PC-3 (cell line): ENCODE measurements around the gene OSBPL2. TPM values are rescaled to one million over a fixed set of nuclear protein-coding genes. Genes with fewer than 3 reads are reported as not detected.

Source experiments
- ATAC-seq: fragments of 200-7000 bp; cut with Tn5 transposase; 2 replicates; pipeline ENCODE4 v1.9.1; 2020; ENCODE audit warnings: mild to moderate bottlenecking, moderate library complexity
- BruUV-seq: library from RNA; stranded (reverse); fragments of 400-500 nt; replicated peaks from 2 replicates; lab custom pipeline; 2021; lab: Mats Ljungman, UMichigan
- CTCF ChIA-PET: fragments of 300-600 bp; sonication (Branson Sonifier 250); formaldehyde crosslinking; loops from one replicate; lab custom pipeline; 2022; ENCODE audit warnings: antibody characterized with exemption; lab: Charles Lee
- POLR2A ChIA-PET: fragments of 300-600 bp; sonication (Branson Sonifier 250); formaldehyde crosslinking; loops from one replicate; lab custom pipeline; 2022; ENCODE audit warnings: antibody characterized with exemption; ENCODE audit not compliant: unreplicated experiment; lab: Charles Lee
- DNase-seq: peaks from one replicate; pipeline ENCODE4 v3.0.0-alpha.2; 2015
- H2AFZ ChIP-seq: fragments of 300-600 bp; sonication (generic); 2 replicates; pipeline ENCODE4 v1.6.0; 2016; ENCODE audit warnings: antibody characterized with exemption, low read length
- H3F3A ChIP-seq: fragments of 300-600 bp; sonication (generic); one replicate; pipeline ENCODE4 v1.6.0; 2017; ENCODE audit warnings: antibody characterized with exemption, low read length, control low read depth, mild to moderate bottlenecking; ENCODE audit not compliant: unreplicated experiment
- H3K27ac ChIP-seq: fragments of 300-600 bp; sonication (generic); 2 replicates; pipeline ENCODE4 v1.5.1; 2016; ENCODE audit warnings: mild to moderate bottlenecking, low read length
- H3K27me3 ChIP-seq: fragments of 300-600 bp; sonication (generic); 2 replicates; pipeline ENCODE4 v1.6.1; 2016; ENCODE audit warnings: low read length, mixed read lengths
- H3K36me3 ChIP-seq: fragments of 300-600 bp; sonication (generic); 2 replicates; pipeline ENCODE4 v1.6.1; 2016; ENCODE audit warnings: low read depth, mixed run types, low read length, mixed read lengths
- H3K4me1 ChIP-seq: fragments of 300-600 bp; sonication (generic); 2 replicates; pipeline ENCODE4 v1.5.1; 2016; ENCODE audit warnings: low read length; ENCODE audit not compliant: insufficient read depth
- H3K4me2 ChIP-seq: fragments of 300-600 bp; sonication (generic); 2 replicates; pipeline ENCODE4 v1.6.0; 2016; ENCODE audit warnings: low read length
- H3K4me3 ChIP-seq: fragments of 300-600 bp; sonication (generic); 2 replicates; pipeline ENCODE4 v1.5.1; 2016; ENCODE audit warnings: mild to moderate bottlenecking, low read length, mixed read lengths
- H3K79me2 ChIP-seq: fragments of 300-600 bp; sonication (generic); 2 replicates; pipeline ENCODE4 v1.6.1; 2017; ENCODE audit warnings: low read length, mixed read lengths
- H3K9ac ChIP-seq: fragments of 300-600 bp; sonication (generic); 2 replicates; pipeline ENCODE4 v1.6.0; 2016; ENCODE audit warnings: mild to moderate bottlenecking, low read length
- H3K9me2 ChIP-seq: fragments of 300-600 bp; sonication (generic); replicated peaks from 2 replicates; pipeline ENCODE4 v1.6.1; 2016; ENCODE audit warnings: mixed run types, low read length, mixed read lengths
- H3K9me3 ChIP-seq: fragments of 300-600 bp; sonication (generic); 2 replicates; pipeline ENCODE4 v1.6.1; 2016; ENCODE audit warnings: low read length, mixed read lengths
- H4K20me1 ChIP-seq: fragments of 300-600 bp; sonication (generic); 2 replicates; pipeline ENCODE4 v1.6.1; 2016; ENCODE audit warnings: low read length, mixed read lengths
- EZH2 ChIP-seq: fragments of 300-600 bp; sonication (generic); IDR thresholded peaks from one replicate; pipeline ENCODE4 v1.6.1; 2017; ENCODE audit warnings: antibody characterized with exemption, mild to moderate bottlenecking, low read length; ENCODE audit not compliant: unreplicated experiment
- EZH2phosphoT487 ChIP-seq: fragments of 300-600 bp; sonication (generic); IDR thresholded peaks from 2 replicates; pipeline ENCODE4 v1.6.1; 2018; ENCODE audit warnings: mild to moderate bottlenecking, antibody characterized with exemption, low read length, borderline replicate concordance
- intact Hi-C: fragments of 100-400 bp; cut with micrococcal nuclease; formaldehyde crosslinking; loops from 2 replicates; pipeline ENCODE4 v1.9.0; 2023
- total RNA-seq: library from RNA; depleted of rRNA; stranded (reverse); fragments of >200 nt; gene quantifications from 2 replicates; pipeline ENCODE4 v1.2.3, GENCODE V29; 2014
- TF ChIP-seq, protein P1 (sequence below): fragments of 300-600 bp; sonication (generic); conservative IDR thresholded peaks from 2 replicates; pipeline ENCODE4 v1.5.1; 2017; ENCODE audit warnings: antibody characterized with exemption, low read depth, mild to moderate bottlenecking, low read length

Gene OSBPL2
- total RNA-seq, 1 experiment from 2014 or later: 39.7 TPM

DNA sequence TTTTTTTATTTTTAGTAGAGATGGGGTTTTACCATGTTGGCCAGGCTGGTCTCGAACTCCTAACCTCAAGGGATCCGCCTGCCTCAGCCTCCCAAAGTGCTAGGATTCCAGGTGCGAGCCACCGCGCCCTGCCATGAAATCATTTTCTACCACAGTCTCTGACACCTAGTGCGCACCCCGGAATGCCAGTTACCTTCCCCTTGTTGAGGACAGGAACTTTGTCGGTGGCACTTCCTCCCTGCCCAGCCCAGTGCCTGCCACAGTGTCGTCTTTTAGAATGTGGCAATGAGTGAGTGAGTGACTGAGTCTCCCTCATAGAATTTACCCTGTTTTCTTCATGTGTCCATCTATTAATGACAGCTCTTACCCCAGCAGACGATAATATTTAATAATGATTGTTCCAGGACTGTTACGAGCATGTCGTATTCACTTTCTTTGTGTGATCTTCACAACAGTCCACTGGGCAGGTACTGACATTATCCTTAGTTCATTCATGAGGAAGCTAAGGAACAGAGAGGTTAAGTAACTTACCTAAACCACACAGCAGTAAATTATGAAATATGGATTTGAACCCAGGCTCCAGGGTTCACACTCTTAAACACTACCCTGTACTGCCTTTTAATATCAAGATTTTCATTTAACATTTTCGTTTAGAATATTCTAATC, 1.8 kb downstream of the OSBPL2 start:
- intact Hi-C loops: no loop called here
- H3K36me3 ChIP-seq: 0 out of 2 replicates have a peak, but pooled peaks cover 8% of the 10 kb centered on the region
- no peaks in the 10 kb centered on the region for H3K9me2 ChIP-seq
- no peaks in the 10 kb centered on the region for H3K9me3 ChIP-seq
- peak overlapping the region; percentile 89; the same call in 1 of the 2 replicates for H3K4me3 ChIP-seq
- BruUV-seq: no TSS peak
- H3K4me2 ChIP-seq: peak overlapping the region; percentile 99
- ChIA-PET POLR2A (no interaction called here), CTCF (no interaction called here)
- H3K9ac ChIP-seq: no peak overlapping the region
- peaks cover 29% of the 10 kb centered on the region for H3K4me1 ChIP-seq
- TF ChIP-seq EZH2 (no peak), EZH2phosphoT487 (no peak)
- TF ChIP-seq, protein P1, sequence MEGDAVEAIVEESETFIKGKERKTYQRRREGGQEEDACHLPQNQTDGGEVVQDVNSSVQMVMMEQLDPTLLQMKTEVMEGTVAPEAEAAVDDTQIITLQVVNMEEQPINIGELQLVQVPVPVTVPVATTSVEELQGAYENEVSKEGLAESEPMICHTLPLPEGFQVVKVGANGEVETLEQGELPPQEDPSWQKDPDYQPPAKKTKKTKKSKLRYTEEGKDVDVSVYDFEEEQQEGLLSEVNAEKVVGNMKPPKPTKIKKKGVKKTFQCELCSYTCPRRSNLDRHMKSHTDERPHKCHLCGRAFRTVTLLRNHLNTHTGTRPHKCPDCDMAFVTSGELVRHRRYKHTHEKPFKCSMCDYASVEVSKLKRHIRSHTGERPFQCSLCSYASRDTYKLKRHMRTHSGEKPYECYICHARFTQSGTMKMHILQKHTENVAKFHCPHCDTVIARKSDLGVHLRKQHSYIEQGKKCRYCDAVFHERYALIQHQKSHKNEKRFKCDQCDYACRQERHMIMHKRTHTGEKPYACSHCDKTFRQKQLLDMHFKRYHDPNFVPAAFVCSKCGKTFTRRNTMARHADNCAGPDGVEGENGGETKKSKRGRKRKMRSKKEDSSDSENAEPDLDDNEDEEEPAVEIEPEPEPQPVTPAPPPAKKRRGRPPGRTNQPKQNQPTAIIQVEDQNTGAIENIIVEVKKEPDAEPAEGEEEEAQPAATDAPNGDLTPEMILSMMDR: no peak
- H3K27ac ChIP-seq: no peak overlapping the region
- ATAC-seq: no peak
- no peak overlapping the region for H2AFZ ChIP-seq
- H3K79me2 ChIP-seq: peaks cover 65% of the 10 kb centered on the region
- DNase-seq: no peak
- H4K20me1 ChIP-seq: peaks cover 23% of the 10 kb centered on the region; the same call in 1 of the 2 replicates
- H3F3A ChIP-seq: no peaks in the 10 kb centered on the region
- H3K27me3 ChIP-seq: no peaks in the 10 kb centered on the region

DNA sequence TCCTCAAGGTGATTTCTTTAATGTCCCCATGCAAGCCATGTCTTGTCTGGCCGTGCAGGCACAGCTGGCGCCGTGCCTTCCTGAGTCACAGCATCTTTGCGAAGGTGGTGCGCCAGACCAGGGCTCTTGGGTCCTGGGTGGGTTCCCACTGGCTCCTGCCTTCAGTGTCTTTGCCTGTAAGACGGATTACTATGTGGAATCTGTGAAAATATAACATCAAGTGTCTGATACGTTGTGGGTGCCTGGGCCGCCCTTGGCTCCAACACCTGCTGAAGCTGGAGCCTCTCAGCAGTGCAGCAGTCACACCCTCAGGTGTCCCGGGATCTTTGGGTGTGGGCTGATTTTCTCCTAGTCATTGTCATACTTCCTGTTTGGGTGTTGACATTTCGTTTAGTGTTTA, 3.2 kb downstream of the OSBPL2 start:
- Histone ChIP-seq H3F3A (no peaks in the 10 kb centered on the region), H3K4me3 (no peak overlapping the region), H4K20me1 (peaks cover 34% of the 10 kb centered on the region; the same call in 1 of the 2 replicates), H3K4me1 (peaks cover 29% of the 10 kb centered on the region), H3K79me2 (peaks cover 78% of the 10 kb centered on the region), H3K9ac (no peak overlapping the region), H3K27me3 (no peaks in the 10 kb centered on the region), H3K36me3 (0 out of 2 replicates have a peak, but pooled peaks cover 8% of the 10 kb centered on the region), H2AFZ (no peak overlapping the region), H3K4me2 (no peak overlapping the region), H3K9me2 (no peaks in the 10 kb centered on the region), H3K27ac (no peak overlapping the region), H3K9me3 (no peaks in the 10 kb centered on the region)
- CTCF ChIA-PET: no interaction called here
- ATAC-seq (no peak), DNase-seq (no peak)
- TF ChIP-seq EZH2: no peak
- POLR2A ChIA-PET: no interaction called here
- intact Hi-C loops: no loop called here
- no TSS peak for BruUV-seq

DNA sequence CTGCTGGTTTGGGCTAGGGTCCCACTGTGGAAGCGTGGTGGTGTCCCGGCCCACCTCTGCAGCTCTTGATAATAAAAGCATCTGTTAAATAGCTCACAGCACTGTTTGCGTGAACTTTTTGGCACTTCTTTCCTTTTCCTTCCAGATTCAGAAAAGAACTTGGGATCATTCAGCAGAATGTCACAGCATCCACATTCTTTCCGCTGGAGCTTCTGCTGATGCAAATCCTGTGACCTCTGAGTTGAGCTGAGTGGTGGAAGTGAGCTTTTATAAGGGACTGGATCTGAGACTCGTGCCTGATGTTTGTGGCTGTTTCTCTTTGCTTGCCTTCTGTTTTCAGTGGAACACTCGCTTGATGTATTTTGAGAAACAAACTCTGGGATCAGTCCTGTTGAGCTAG, 3.9 kb downstream of the OSBPL2 start:
- intact Hi-C loops: no loop called here
- no peaks in the 10 kb centered on the region for H3K9me3 ChIP-seq
- H3K27me3 ChIP-seq: no peaks in the 10 kb centered on the region
- ATAC-seq: no peak
- H3F3A ChIP-seq: no peaks in the 10 kb centered on the region
- peaks cover 85% of the 10 kb centered on the region for H3K79me2 ChIP-seq
- CTCF ChIA-PET: no interaction called here
- H2AFZ ChIP-seq: no peak overlapping the region
- no peak overlapping the region for H3K4me3 ChIP-seq
- no peak for DNase-seq
- TF ChIP-seq EZH2phosphoT487 (no peak), EZH2 (no peak)
- H3K9ac ChIP-seq: no peak overlapping the region
- POLR2A ChIA-PET: no interaction called here
- no TSS peak for BruUV-seq
- H3K4me2 ChIP-seq: no peak overlapping the region
- peaks cover 29% of the 10 kb centered on the region for H3K4me1 ChIP-seq
- H3K27ac ChIP-seq: no peak overlapping the region
- no peaks in the 10 kb centered on the region for H3K9me2 ChIP-seq
- H3K36me3 ChIP-seq: 0 out of 2 replicates have a peak, but pooled peaks cover 8% of the 10 kb centered on the region
- peaks cover 34% of the 10 kb centered on the region; the same call in 1 of the 2 replicates for H4K20me1 ChIP-seq
